NK-92 (cell line): ENCODE measurements around the gene SKIL.
"Not testable (repeated sequence)": the region's sequence is repeated elsewhere in the genome, so short reads cannot be mapped to it uniquely, and the experiment has no call there.

Experiments used
- DNase-seq: peaks from one replicate; lab custom pipeline; 2025; ENCODE audit not compliant: unreplicated experiment; lab: John Stamatoyannopoulos, UW

SKIL gene

DNA sequence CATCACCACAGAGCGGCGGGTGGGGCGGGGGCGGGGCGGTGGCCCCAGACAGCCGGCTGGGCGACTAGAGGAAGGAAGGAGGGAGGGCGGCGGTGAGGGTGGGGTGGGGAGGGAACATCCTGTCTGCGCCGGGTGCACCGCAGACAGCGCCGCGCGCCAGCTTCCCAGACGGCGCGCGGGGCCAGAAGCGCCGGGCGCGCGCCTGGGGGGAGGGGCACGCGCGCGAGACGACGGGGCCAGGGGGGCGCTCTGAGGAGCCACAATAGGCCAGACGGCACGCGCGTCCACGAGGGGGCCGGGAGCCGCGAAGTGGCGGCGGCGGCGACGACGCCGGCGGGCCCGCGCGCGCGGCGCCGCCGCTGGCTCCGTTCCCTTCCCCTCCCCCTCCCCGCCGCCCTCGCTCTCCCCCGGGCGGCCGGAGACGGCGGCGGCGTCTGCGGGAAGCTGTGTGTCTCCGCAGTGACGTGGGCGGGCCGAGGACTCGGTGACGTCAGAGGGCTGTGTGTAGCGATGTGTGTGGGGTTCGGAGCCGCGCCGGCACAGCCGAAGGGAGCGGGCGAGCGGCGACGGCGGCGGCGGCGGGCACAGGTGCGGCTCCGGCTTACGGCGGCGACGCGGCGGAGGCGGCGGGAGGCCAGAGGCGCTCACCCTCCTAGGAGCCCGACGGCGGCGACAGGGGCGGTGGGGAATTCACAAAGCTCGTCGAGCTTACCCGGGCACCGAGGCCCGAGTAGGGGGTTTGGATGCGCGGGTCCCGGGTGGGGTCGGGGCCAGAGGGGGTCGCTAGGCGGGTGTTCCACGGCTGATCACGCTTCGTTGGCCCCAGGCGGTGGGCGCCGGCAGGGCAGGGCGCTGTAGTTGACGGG is at the start of gene SKIL:
Gene SKIL, plus strand, starts transcription at position 540 of the 866 bp plus-strand sequence. CDS start 2,617 bp downstream, outside the sequence.
- peak; percentile 82 for DNase-seq

DNA sequence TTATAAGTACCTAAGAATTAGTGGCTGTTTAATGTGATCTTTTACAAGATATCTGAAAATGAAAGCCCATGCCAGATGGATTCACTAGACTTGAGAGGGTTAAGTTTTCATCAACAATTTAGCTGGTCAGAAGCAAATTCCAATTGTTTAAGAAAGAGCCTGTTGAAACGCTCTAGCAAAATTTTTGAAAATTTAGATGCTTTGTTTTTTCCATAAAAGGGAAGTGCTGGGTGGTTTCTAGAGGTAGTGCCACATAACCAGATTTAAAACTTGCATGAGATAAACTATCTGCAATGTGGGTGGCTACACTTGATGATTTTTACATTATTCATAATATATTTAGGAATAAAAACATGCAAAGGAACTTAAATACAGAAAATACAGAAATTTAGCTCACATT is 48.5 kb upstream of the SKIL start:
- no peak for DNase-seq

GRCh38 chr3:170317954-170318353 is 39.6 kb upstream of the SKIL start:
- DNase-seq, result no peak

- DNase-seq, result no peak
These were observed 36.9 kb upstream of the SKIL start for GRCh38 chr3:170320461-170321121.

DNA sequence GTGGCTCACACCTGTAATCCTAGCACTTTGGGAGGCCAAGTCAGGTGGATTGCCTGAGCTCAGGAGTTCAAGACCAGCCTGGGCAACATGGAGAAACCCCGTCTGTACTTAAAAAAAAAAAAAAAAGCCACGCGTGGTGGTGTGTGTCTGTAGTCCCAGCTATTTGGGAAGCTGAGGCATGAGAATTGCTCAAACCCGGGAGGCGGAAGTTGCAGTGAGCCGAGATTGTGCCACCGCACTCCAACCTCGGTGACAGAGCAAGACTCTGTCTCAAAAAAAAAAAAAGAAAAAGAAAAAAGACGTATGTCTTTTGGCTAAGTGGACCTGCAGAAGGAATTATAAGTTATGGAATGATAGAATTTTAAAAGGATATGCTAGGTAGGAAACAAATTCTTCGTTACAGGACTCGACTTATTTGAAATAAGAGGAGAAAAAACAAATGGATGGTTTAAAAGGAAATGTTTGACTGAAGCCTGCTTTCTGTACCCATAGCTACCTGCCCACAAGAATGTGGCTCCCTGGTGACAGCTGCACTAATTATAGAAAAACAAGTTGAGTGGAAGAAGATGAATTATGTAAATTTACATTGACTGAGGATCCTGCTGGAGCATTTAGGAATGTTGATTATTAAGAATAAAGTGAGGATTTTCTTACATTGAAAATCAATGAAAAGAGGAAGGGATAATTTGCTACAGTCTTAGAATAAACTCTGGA is 36.0 kb upstream of the SKIL start:
- DNase-seq, result no peak

- DNase-seq, result no peak
These were observed 34.8 kb upstream of the SKIL start for GRCh38 chr3:170322566-170323269.

- DNase-seq, result no peak
These were observed 34.2 kb upstream of the SKIL start for GRCh38 chr3:170323331-170323730.

GRCh38 chr3:170324962-170325361 is 32.6 kb upstream of the SKIL start:
- DNase-seq, result no peak

DNA sequence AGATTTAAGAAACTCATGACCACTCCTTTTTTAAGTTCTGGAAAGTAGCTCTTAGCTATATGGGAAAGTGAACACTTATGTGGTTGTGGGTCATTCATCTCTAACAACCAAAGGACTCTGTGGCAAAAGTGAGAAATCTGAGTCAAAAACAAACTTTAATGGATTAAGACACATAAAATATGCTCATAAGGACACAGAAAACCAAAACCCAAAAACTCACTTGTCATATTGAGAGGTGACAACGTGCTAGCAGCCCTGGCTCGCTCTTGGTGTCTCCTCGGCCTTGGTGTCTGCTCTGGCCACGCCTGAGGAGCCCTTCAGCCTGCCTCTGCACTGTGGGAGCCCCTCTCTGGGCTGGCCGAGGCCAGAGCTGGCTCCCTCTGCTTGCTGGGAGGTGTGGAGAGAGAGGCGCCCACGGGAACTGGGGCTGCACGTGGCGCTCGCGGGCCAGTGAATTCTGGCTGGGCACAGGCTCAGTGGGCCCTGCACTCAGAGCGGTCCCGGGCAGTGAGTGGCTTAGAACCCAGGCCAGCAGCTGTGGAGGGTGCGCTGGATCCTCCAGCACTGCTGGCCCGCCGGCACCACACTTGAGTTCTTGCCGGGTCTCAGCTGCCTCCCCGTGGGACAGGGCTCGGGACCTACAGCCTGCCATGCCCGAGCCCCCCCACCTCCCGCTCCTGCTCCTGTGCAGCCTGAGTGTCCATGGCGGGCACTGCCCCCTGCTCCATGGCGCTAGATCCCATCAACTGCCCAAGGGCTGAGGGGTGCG is 30.3 kb upstream of the SKIL start:
- DNase-seq, result no peak

DNA sequence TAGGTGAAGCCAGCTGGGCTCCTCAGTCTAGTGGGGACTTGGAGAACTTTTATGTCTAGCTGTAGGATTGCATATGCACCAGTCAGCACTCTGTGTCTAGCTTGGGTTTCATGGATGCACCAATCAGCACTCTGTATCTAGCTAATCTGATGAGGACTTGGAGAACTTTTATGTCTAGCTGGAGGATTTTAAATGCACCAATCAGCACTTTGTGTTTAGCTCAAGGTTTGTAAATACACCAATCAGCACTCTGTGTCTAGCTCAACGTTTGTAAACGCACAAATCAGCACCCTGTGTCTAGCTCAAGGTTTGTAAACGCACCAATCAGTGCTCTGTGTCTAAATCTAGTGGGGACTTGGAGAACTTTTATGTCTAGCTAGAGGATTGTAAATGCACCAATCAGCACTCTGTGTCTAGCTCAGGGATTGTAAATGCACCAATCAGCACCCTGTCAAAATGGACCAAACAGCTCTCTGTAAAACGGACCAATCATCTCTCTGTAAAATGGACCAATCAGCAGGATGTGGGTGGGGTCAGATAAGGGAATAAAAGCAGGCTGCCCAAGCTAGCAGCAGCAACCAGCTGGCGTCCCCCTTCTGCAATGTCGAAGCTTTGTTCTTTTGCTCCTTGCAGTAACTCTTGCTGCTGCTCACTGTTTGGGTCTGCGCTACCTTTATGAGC is 29.5 kb upstream of the SKIL start:
- DNase-seq, result not testable (repeated sequence)

DNA sequence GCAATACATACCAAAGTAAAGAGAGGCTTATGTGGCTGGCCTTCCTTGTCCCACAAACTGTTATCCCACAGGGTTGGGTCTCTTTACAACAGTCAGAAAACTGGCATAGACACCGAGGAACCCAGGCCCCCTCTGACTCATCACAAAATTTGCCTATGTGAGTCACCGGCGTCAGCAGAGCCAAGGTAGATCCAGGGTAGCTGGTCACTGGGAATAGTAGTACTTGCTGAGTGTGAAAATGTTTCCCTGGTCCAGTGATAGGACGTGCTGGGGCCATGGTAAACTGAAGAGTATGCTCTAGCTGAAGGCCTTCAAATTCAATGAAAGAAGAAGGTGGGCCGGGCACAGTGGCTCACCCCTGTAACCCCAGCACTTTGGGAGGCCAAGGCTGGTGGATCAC is 27.1 kb upstream of the SKIL start:
- DNase-seq, result no peak

- no peak for DNase-seq
These were observed 26.4 kb upstream of the SKIL start for GRCh38 chr3:170331143-170331542.

GRCh38 chr3:170337420-170337819 is 20.1 kb upstream of the SKIL start:
- DNase-seq, result no peak

DNA sequence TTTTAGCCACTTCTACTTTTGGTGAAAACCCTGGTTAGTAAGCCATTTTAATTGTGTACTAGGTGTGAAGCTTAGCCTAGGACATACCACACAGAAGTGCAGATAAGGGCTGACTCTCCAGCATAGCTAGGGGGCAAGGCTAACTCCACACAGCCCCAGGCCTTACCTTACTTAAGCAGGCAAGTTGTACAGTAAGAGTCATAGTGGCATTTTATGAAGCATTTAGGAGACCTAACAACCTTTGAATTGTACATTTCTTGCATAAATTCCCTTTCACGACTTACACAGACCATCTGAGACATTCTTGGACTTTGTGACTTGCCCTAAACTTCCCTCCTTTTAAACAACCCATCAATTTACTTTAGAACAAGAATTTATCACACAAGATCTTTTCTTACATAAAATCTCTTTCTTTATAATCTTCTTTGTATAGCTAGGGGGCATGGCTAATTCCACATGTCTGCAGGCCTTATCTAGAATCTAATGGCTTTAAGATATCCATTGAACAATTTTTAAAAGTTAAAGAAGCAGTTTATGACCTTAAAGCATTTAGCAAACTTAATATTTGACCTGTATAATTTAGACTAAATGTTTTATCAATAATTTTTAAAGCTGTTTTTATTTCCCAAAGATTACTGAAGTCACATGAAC is 18.7 kb upstream of the SKIL start:
- DNase-seq, result no peak

DNA sequence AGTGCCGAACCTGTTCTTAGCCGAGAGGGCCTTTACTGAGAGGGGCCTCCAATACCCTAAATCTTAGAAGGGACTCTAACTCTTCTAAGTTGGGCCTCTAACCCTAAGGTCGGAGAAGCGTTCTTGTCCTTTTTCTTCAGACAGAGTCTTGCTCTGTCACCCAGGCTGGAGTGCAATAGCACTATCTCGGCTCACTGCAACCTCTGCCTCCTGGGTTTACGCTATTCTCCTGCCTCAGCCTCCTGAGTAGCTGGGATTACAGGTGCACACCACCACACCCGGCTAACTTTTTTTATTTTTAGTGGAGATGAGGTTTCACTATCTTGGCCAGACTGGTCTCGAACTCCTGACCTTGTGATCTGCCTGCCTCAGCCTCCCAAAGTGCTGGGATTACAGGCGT is 15.2 kb upstream of the SKIL start:
- DNase-seq, result not testable (repeated sequence)

- not testable (repeated sequence) for DNase-seq
These were observed 13.7 kb upstream of the SKIL start for GRCh38 chr3:170343859-170344258.

- no peak for DNase-seq
These were observed 12.5 kb upstream of the SKIL start for GRCh38 chr3:170344971-170345370.

DNA sequence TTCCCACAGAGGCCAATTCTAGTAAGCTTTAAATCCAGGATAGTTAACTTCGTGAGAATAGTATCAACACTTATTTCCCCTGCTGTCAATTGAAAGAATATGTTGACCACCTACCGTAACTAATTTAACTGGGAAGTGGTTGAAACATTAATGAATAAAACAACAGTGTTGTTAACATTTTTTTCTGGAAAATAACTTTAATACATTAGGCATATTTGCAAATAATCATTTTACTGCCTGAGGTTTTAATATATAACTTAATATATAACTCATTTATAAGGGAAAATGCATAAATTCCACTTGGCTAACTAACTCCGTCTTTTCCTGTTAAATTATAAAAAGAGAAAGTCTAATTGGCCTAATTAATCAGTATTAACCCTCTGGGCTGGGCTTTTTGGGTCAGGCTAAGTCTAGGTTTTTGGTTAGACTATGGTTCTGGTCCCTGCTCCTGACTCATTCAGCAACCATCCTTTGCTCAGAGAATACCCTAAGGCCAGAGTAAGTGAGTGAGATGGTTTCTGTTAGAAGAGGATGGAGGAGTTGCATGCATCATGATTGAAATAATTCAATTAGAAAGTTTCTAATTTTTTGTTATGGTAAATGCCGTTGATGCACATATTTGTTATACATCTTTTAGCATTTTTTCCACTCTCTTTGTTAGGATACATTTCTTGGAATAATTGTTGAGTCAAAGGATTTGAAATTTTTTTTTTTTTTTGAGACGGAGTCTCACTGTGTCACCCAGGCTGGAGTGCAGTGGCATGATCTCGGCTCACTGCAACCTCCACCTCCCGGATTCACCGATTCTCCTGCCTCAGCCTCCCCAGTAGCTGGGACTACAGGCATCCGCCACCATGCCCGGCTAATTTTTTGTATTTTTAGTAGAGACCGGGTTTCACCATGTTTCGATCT is 10.8 kb upstream of the SKIL start:
- DNase-seq, result no peak
